K562 (cell line): ENCODE results near the gene FERMT3. TPM values are rescaled to one million over a fixed set of nuclear protein-coding genes. Genes with fewer than 3 reads are reported as not detected.

Experiments
- IRF2 ChIP-seq: sonication (generic); formaldehyde crosslinking; IDR thresholded peaks from 2 replicates; pipeline ENCODE4 v1.8.1; 2022; ENCODE audit warnings: mild to moderate bottlenecking, missing genetic modification reagents
- KHSRP ChIP-seq: fragments of 450-650 bp; IDR thresholded peaks from 2 replicates; pipeline ENCODE4 v1.6.1; 2017
- STAT5B ChIP-seq: fragments of 250-450 bp; sonication (Bioruptor Pico); IDR thresholded peaks from 2 replicates; pipeline ENCODE4 v1.8.0; 2021; ENCODE audit warnings: mild to moderate bottlenecking, inconsistent platforms
- ZHX1 ChIP-seq: fragments of 150-350 bp; conservative IDR thresholded peaks from 2 replicates; pipeline ENCODE4 v1.6.1; 2014; ENCODE audit warnings: low read length
- polyA plus RNA-seq, 8 experiments: library from polyadenylated mRNA; depleted of rRNA in 4 of 8; stranded (reverse) in 5 of 8; unstranded in 3 of 8; fragments of >200 nt; fragmentation: Nextera tagmentation in 2 of 8; fragmentation: Illumina TruSeq in 1 of 8; extraction: Ambion mirVana in 2 of 8; extraction: Trizol in 1 of 8; gene quantifications; 2 replicates each; pipeline versions ENCODE4 v1.2.1 to v1.2.3, GENCODE V29; 2011 to 2014; ENCODE audit warnings: inconsistent platforms in 1 of 8, missing spikeins in 1 of 8
- total RNA-seq, 7 experiments: library from RNA; depleted of rRNA in 6 of 7; stranded (reverse); fragments of >200 nt in 6 of 7; fragmentation: Illumina TruSeq in 2 of 7; extraction: Trizol in 2 of 7; gene quantifications; 2 replicates each; pipeline versions ENCODE4 v1.2.1 to v1.2.3, GENCODE V29; 2011 to 2021; ENCODE audit warnings: low replicate concordance in 1 of 7
- TF ChIP-seq, protein P1 (sequence below): IDR thresholded peaks from 2 replicates; pipeline ENCODE4 v1.6.1; 2011; ENCODE audit warnings: borderline replicate concordance, low read depth, mild to moderate bottlenecking, moderate library complexity, low read length; ENCODE audit not compliant: insufficient read depth, poor library complexity, severe bottlenecking

Gene FERMT3
- total and polyA plus RNA-seq, 9 of the 15 experiments (the other 6 are each of a cell fraction or from before 2014, with no cell fraction given) = 3.2 to 275 (median 79.7) TPM

DNA sequence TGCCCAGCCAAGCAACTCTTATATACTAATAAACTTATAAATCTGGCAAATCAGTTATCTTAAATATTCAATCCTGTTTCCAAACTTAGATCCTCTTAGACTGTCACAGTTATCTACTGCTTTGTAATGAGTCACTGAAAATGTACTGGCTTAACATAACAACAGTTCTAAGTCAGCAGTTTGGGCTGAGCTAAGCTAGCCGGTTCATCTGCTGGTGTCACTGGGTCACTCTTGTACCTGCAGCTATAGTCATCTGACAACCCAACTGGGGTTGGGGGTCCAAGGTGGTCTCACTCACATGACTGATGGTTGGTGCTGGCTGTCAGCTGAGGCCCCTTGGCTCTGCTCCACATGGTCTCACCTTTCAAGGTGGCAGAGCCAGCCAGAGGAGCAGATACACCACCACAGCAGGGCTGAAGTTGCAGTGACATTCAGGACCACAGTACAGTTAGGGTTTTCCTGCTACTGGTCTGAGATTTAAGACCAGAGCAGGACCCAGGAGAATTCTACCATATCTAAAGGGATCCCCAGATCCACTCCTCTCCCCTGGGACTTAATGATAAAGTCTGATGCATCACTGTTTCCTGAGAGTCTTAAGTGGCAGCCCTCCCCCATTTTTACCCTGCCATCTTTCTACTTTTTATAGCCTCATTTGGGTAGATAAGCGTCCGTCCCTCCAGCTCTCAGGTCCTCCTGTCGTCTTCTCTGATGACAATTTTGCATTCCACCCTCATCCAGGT is 32.7 kb upstream of the FERMT3 start (continued):
- TF ChIP-seq ZHX1 (no peak), KHSRP (no peak), IRF2 (CRISPR knock-in tag) (no peak), STAT5B (no peak)
- TF ChIP-seq, protein P1, sequence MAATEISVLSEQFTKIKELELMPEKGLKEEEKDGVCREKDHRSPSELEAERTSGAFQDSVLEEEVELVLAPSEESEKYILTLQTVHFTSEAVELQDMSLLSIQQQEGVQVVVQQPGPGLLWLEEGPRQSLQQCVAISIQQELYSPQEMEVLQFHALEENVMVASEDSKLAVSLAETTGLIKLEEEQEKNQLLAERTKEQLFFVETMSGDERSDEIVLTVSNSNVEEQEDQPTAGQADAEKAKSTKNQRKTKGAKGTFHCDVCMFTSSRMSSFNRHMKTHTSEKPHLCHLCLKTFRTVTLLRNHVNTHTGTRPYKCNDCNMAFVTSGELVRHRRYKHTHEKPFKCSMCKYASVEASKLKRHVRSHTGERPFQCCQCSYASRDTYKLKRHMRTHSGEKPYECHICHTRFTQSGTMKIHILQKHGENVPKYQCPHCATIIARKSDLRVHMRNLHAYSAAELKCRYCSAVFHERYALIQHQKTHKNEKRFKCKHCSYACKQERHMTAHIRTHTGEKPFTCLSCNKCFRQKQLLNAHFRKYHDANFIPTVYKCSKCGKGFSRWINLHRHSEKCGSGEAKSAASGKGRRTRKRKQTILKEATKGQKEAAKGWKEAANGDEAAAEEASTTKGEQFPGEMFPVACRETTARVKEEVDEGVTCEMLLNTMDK = no peak
